Activated T-cell treated with anti-CD3 and anti-CD28 coated beads for 4 hours (primary cell): Measurements from ENCODE around the gene IL4R.

ENCODE experiments used
- DNase-seq: peaks from one replicate; pipeline ENCODE4 v3.0.0-alpha.2; 2020

IL4R gene

GRCh38 chr16:27363246-27363632, 49.5 kb downstream of the IL4R start:
- DNase-seq = no peak

- DNase-seq = no peak
Measured at GRCh38 chr16:27363797-27364196, 50.0 kb downstream of the IL4R start.

DNA sequence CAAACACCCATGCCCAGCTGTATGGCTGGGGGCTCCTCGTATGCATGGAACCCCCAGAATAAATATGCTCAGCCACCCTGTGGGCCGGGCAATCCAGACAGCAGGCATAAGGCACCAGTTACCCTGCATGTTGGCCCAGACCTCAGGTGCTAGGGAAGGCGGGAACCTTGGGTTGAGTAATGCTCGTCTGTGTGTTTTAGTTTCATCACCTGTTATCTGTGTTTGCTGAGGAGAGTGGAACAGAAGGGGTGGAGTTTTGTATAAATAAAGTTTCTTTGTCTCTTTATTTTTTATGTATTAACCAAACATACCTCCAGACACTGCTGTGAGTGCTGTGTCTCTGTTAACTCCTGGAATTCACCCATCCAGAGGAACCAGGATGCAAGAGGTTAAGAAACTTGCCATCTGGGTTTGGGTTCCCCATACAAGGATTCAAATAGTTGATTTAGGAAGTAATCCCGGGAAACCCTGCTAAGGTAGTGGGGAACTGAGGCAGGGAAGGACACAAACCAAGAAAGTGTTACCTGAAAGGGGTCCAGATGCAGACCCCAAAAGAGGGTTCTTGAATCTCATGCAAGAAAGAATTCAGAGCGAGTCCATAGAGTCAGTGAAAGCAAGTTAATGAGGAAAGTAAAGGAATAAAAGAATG, 50.8 kb downstream of the IL4R start:
- no peak for DNase-seq

- no peak for DNase-seq
Measured at GRCh38 chr16:27365142-27366089, 51.6 kb downstream of the IL4R start.

- DNase-seq = no peak
Measured at GRCh38 chr16:27366687-27367460, 53.1 kb downstream of the IL4R start.

DNA sequence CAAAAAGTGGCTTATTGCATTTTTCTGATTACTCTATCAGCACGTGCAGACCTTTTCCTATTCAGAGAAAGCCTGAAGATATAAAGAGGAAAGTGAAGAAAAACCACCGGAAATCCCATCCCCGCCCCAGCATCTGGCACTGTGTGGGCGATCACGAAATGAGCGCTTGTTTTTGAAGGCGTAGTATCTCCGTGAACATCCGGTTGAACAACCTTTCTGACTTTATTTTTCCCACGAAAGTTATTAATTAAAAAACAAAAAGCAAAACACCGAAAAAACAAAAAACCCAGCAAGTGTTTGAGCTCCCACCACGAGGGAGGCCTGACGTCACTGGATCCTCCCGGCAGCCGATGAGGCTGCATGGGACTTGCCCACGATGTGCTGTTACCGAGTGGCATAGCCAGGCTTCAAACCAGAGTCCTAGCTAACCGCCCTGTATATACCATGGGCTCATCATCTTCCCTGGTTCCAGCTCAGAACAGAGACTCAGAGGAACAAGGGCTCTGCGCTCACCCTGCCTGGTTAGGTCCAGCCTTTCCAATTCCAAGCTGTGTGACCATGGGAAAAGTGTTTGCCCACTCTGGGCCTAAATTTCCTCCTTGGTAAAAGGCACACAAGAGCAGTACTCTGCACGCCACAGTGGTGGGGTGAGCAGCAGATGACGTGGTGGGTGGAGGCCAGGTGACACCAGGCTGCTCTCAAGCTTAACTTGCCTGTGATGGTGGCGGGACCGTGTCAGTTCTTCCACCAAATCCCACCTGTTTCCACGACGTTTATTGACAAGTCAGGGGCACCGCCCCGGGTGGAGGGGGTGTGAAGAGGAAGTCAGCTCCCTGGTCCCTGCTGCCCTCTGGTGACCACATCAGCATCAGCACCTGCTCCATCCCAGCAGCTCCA, 53.9 kb downstream of the IL4R start:
- peak; percentile 91 for DNase-seq

GRCh38 chr16:27368358-27368722, 54.6 kb downstream of the IL4R start:
- DNase-seq = no peak

GRCh38 chr16:27369806-27370205, 56.0 kb downstream of the IL4R start:
- DNase-seq = no peak

GRCh38 chr16:27370318-27370717, 56.5 kb downstream of the IL4R start:
- no peak for DNase-seq

- DNase-seq = no peak
Measured at GRCh38 chr16:27373312-27373711, 59.5 kb downstream of the IL4R start.

DNA sequence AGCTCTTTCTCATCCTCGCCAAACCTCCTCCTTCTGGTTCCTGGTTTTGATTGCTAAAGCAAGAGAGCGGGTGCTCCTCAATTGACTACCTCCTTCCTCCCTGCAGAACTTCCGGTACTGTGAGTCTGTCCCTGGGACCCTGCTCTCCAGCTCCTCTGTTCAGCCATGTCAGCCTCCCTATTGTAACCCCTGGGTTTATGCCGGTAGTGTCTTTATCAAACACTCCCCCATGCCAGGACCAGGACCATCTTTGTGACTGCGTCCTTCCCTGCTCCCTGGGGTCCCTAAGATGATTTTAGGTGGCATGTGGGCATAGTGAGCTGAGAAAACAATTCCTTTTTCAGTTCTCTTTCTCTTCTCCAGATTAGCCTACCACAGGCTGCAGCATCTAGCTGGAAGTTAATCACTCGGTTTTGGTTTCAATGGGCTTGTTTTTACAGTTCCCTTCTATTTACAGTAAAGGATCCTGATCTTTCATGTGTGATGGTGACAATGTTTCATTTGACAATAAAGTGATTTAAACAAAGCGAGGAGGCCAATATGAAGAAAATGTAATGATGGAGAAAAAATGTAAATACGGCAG, 60.5 kb downstream of the IL4R start:
- no peak for DNase-seq

GRCh38 chr16:27374804-27375425, 61.1 kb downstream of the IL4R start:
- peak; percentile 47 for DNase-seq

GRCh38 chr16:27377666-27378485, 64.1 kb downstream of the IL4R start:
- no peak for DNase-seq

DNA sequence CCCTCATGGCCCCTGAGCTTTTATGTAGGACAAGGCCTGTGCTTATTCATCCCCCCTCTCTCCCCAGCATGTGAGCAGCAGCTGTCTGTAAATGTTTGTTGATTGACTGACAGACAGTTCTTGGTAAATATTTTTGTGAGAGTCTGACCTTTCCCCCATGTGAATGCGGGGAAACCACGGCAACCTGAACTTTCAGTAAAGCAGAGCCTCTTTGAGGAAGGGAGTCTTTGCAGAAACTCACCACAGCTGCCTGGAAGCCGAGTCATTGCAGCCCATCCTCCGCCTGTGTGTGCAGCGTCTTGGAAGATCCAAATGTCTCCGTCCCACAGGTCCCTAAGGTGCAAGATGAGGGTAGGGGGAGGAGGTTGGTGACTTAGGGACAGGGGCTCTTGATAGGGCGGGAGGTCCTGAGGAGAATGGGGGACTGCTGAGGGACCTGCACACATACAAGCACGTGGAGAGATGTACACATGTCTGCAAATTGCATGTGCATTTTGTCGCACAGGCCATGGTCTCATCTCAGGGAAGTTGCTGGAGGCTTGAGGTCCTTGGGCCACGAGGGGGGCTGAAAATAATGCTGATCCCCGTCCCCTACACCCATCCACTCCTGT, 65.2 kb downstream of the IL4R start:
- no peak for DNase-seq

DNA sequence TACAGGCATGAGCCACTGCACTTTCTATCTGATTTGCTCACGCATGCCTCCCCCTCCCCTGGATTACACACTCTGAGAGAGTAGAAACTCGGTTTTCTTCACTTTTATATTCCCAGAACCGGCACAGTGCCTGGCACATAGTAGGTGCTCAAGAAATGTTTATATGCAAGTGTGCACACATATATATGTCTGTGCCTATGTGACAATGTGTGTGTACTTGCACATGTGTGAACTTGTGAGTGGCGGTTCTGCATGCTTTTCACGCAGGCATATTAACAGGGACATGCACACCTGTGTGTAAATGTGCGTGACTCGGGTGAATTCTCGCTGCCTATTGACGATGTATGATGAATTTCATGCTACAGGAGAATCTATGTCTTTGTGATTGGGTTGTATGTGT, 66.1 kb downstream of the IL4R start:
- DNase-seq = no peak

GRCh38 chr16:27381236-27381635, 67.5 kb downstream of the IL4R start:
- no peak for DNase-seq

DNA sequence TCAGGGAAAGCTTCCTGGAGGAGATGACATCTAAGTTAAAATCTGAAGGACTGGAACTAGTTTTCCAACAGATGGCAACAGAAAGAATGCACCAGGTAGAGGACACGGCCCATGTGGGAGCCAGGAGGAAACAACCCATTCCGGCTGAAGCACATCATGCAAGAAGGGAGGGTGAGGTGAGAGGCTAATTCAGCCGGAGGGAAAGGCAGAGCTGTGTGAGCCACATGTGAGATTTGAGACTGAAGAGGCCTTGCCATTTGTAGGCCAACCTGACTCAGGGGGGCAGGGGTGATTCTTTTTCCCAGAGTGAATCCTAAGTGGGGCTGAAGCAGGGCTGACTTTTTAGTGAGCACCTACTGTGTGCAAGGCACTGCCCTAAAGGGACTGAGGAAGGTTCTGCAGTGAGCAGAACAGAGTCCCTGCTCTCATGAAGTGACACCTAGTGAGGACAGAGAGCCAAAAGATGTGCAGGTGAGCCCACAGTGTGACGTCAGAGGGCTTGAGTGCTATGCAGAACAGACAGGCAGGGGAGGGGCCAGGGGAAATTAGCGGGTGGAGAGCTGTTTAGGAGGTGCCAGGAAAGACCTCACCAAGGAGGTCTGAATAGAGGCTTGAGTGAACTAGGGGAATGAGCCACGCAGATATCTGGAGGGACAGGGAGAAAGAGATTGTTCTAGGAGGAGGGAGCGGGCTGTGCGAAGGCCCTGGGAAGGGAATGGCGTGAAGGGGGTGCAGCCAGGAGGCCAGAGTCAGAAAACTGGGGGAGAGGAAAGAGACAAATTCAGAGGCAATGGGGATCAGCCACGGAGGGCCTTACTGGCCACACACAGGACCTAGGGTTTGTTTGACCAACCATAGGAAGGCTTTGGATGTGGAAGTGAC, 68.4 kb downstream of the IL4R start:
- no peak for DNase-seq

GRCh38 chr16:27383556-27384243, 69.9 kb downstream of the IL4R start:
- DNase-seq = no peak

DNA sequence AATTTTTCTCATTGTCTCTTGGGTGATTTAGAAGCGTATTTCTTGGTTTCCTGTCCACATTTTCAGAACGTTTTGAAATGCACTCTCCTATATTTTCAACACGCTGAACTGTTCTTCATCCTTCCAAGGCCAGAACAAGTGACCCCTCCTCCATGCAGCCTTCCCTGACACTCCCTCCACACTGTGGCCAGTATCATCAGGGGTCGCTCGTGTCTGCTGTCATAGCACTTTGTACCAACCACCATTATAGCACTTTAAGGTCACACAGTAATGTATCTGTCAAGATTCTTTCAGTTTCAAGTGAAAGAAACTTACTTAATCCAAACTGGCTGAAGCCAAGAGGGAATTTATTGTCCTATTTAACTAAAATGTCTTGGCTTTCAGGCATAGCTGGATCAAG, 70.7 kb downstream of the IL4R start:
- no peak for DNase-seq
